ENCODE measurements around the gene HIKESHI.

- TF ChIP-seq ZNF384 (IDR thresholded peaks at IDR 0.05) (no peak), SUZ12 (IDR thresholded peaks at IDR 0.05) (no peak), BHLHE40 (IDR thresholded peaks at IDR 0.05; ENCODE audit: borderline replicate concordance) (no peak)
Measured at GRCh38 chr11:86259730-86260129, 42.3 kb upstream of the HIKESHI start.
